GM12864 (cell line): ENCODE measurements around the gene RB1.

ENCODE experiments used
- DNase-seq: peaks from one replicate; pipeline ENCODE4 v3.0.0-alpha.2; 2011; ENCODE audit warnings: low read depth
- H3K4me3 ChIP-seq: 2 replicates; pipeline ENCODE4 v1.5.1; 2011; ENCODE audit warnings: mild to moderate bottlenecking, low read depth, low read length, control low read depth
- CTCF ChIP-seq: IDR thresholded peaks from 2 replicates; pipeline ENCODE4 v1.5.1; 2011; ENCODE audit warnings: low read depth, mild to moderate bottlenecking, moderate library complexity, low read length, control low read depth, inconsistent platforms; ENCODE audit errors: missing control alignments

The RB1 gene

GRCh38 chr13:48377857-48378256 is 74.3 kb downstream of the RB1 start:
- no peak for TF ChIP-seq CTCF
- H3K4me3 ChIP-seq, result no peak overlapping the region

DNA sequence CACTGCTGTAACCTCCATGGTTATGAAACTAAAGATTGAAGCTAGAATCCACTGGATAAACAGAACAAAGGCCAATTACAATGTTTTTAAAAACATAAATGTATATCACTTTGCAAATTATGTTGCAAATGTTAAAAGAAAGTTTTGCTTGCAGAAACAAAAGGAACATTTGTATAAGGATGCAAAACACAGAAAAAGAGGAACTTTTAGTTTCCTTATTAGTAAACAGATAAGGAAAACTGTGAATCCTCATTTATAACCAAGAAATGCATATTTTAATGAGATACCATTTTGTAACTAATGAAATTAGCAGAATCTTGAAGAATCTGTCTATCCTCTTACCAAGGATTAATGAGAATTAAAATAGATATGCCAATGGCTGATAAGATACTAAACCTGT is 77.0 kb downstream of the RB1 start:
- DNase-seq, result no peak
- H3K4me3 ChIP-seq, result no peak overlapping the region
- TF ChIP-seq CTCF, result no peak

More at GRCh38 chr13:48377857-48378256, 74.3 kb downstream of the RB1 start:
- DNase-seq, result no peak

DNA sequence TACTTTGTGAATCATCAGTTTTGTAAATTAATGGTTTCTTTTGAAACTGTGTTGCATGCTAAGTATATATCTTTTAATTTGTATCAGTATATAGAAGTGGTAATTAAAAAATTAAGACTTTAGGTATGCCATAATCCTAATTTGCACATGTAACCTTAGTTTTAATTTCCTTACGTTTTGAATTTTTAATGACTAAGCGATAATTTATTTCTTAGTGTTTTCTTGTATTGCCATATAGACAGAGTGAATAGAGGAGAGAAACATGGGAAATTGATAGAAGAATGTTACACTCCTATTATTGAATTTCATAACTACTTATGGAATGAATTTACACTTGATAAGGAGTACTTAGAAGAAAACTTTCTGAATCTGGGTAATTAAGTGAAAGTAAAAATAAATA is 79.8 kb downstream of the RB1 start:
- TF ChIP-seq CTCF, result no peak
- DNase-seq, result no peak

GRCh38 chr13:48386816-48387215 is 83.3 kb downstream of the RB1 start:
- no peak for TF ChIP-seq CTCF

More for the DNA sequence above, 79.8 kb downstream of the RB1 start:
- H3K4me3 ChIP-seq, result no peak overlapping the region

GRCh38 chr13:48391257-48391656 is 87.7 kb downstream of the RB1 start:
- H3K4me3 ChIP-seq, result no peak overlapping the region
- DNase-seq, result no peak
- no peak for TF ChIP-seq CTCF

More at GRCh38 chr13:48386816-48387215, 83.3 kb downstream of the RB1 start:
- no peak for DNase-seq
- no peak overlapping the region for H3K4me3 ChIP-seq

GRCh38 chr13:48393030-48393697 is 89.6 kb downstream of the RB1 start:
- DNase-seq, result no peak
- no peak for TF ChIP-seq CTCF

GRCh38 chr13:48393698-48394085 is 90.1 kb downstream of the RB1 start:
- TF ChIP-seq CTCF, result no peak
- DNase-seq, result no peak
- H3K4me3 ChIP-seq, result no peak overlapping the region

More at GRCh38 chr13:48393030-48393697, 89.6 kb downstream of the RB1 start:
- no peak overlapping the region for H3K4me3 ChIP-seq
